Muscle layer of colon (tissue), 2 donors: Measurements from ENCODE around the gene C1QTNF6.

Experiments
- H3K27ac ChIP-seq: one replicate; pipeline ENCODE4 v1.7.0; 2013; ENCODE audit warnings: low read depth, mild to moderate bottlenecking, low read length, moderate library complexity
- H3K27me3 ChIP-seq, 2 donors: one replicate each; pipeline ENCODE4 v1.7.0; 2013; ENCODE audit warnings: low read length in 2 of 2, mild to moderate bottlenecking in 2 of 2; ENCODE audit not compliant: insufficient read depth in 2 of 2, control insufficient read depth in 1 of 2
- H3K36me3 ChIP-seq: one replicate; pipeline ENCODE4 v1.7.0; 2013; ENCODE audit warnings: mild to moderate bottlenecking, low read length; ENCODE audit not compliant: insufficient read depth
- H3K4me1 ChIP-seq: one replicate; pipeline ENCODE4 v1.7.0; 2013; ENCODE audit warnings: mild to moderate bottlenecking, low read length; ENCODE audit not compliant: insufficient read depth
- H3K4me3 ChIP-seq, 2 donors: one replicate each; pipeline ENCODE4 v1.7.0; 2013; ENCODE audit warnings: low read length in 2 of 2, low read depth in 1 of 2, mild to moderate bottlenecking in 1 of 2, moderate library complexity in 1 of 2
- H3K9ac ChIP-seq: one replicate; pipeline ENCODE4 v1.7.0; 2013; ENCODE audit warnings: low read length
- H3K9me3 ChIP-seq: one replicate; pipeline ENCODE4 v1.7.0; 2013; ENCODE audit warnings: mild to moderate bottlenecking, low read length
- donor health status: abdominal sarcoma.
- donor health status: Adenocarcinoma of cecum.

C1QTNF6 gene

GRCh38 chr22:37148031-37148651, 39.9 kb downstream of the C1QTNF6 start:
- no peak overlapping the region for H3K27ac ChIP-seq

GRCh38 chr22:37147186-37147990, 40.7 kb downstream of the C1QTNF6 start:
- no peaks in the 10 kb centered on the region for H3K9me3 ChIP-seq
- no peak overlapping the region for H3K4me3 ChIP-seq
- peaks cover 0 to 12% of the 10 kb centered on the region in 2 donors for H3K27me3 ChIP-seq
- no peak overlapping the region for H3K9ac ChIP-seq
- H3K4me1 ChIP-seq, result no peaks in the 10 kb centered on the region
- H3K36me3 ChIP-seq, result no peaks in the 10 kb centered on the region
- no peak overlapping the region for H3K27ac ChIP-seq

More at GRCh38 chr22:37148031-37148651, 39.9 kb downstream of the C1QTNF6 start:
- peaks cover 0 to 12% of the 10 kb centered on the region in 2 donors for H3K27me3 ChIP-seq
- no peaks in the 10 kb centered on the region for H3K36me3 ChIP-seq
- H3K9ac ChIP-seq, result no peak overlapping the region
- H3K9me3 ChIP-seq, result no peaks in the 10 kb centered on the region
- no peak overlapping the region for H3K4me3 ChIP-seq
- H3K4me1 ChIP-seq, result no peaks in the 10 kb centered on the region

GRCh38 chr22:37146507-37147180, 41.4 kb downstream of the C1QTNF6 start:
- H3K36me3 ChIP-seq, result no peaks in the 10 kb centered on the region
- no peak overlapping the region for H3K4me3 ChIP-seq
- H3K9me3 ChIP-seq, result no peaks in the 10 kb centered on the region
- H3K4me1 ChIP-seq, result no peaks in the 10 kb centered on the region
- no peak overlapping the region for H3K27ac ChIP-seq
- no peak overlapping the region for H3K9ac ChIP-seq
- peaks cover 0 to 12% of the 10 kb centered on the region in 2 donors for H3K27me3 ChIP-seq

GRCh38 chr22:37146051-37146385, 42.0 kb downstream of the C1QTNF6 start:
- Histone ChIP-seq H3K27me3 (peaks cover 0 to 12% of the 10 kb centered on the region in 2 donors), H3K4me3 (no peak overlapping the region), H3K9me3 (no peaks in the 10 kb centered on the region), H3K9ac (no peak overlapping the region), H3K27ac (no peak overlapping the region), H3K36me3 (no peaks in the 10 kb centered on the region), H3K4me1 (no peaks in the 10 kb centered on the region)

- Histone ChIP-seq H3K4me3 (no peak overlapping the region), H3K27ac (no peak overlapping the region), H3K9ac (no peak overlapping the region)
Observed at GRCh38 chr22:37145180-37146050, 42.6 kb downstream of the C1QTNF6 start.

GRCh38 chr22:37144180-37144554, 43.9 kb downstream of the C1QTNF6 start:
- Histone ChIP-seq H3K4me1 (no peaks in the 10 kb centered on the region), H3K4me3 (no peak overlapping the region), H3K9me3 (no peaks in the 10 kb centered on the region), H3K27me3 (peaks cover 0 to 12% of the 10 kb centered on the region in 2 donors), H3K9ac (no peak overlapping the region), H3K27ac (no peak overlapping the region), H3K36me3 (no peaks in the 10 kb centered on the region)

More at GRCh38 chr22:37145180-37146050, 42.6 kb downstream of the C1QTNF6 start:
- Histone ChIP-seq H3K27me3 (peaks cover 0 to 12% of the 10 kb centered on the region in 2 donors), H3K4me1 (no peaks in the 10 kb centered on the region), H3K36me3 (no peaks in the 10 kb centered on the region), H3K9me3 (no peaks in the 10 kb centered on the region)

- Histone ChIP-seq H3K9ac (no peak overlapping the region), H3K4me1 (no peaks in the 10 kb centered on the region), H3K4me3 (no peak overlapping the region), H3K9me3 (no peaks in the 10 kb centered on the region), H3K27me3 (peaks cover 0 to 12% of the 10 kb centered on the region in 2 donors), H3K27ac (no peak overlapping the region), H3K36me3 (no peaks in the 10 kb centered on the region)
Observed at GRCh38 chr22:37141971-37142370, 46.1 kb downstream of the C1QTNF6 start.

GRCh38 chr22:37141476-37141875, 46.6 kb downstream of the C1QTNF6 start:
- Histone ChIP-seq H3K27me3 (peaks cover 0 to 12% of the 10 kb centered on the region in 2 donors), H3K9ac (no peak overlapping the region), H3K4me1 (no peaks in the 10 kb centered on the region), H3K27ac (no peak overlapping the region), H3K36me3 (no peaks in the 10 kb centered on the region), H3K4me3 (no peak overlapping the region), H3K9me3 (no peaks in the 10 kb centered on the region)

- Histone ChIP-seq H3K4me1 (no peaks in the 10 kb centered on the region), H3K9me3 (no peaks in the 10 kb centered on the region), H3K4me3 (no peak overlapping the region), H3K27ac (no peak overlapping the region), H3K9ac (no peak overlapping the region), H3K27me3 (peaks cover 0 to 12% of the 10 kb centered on the region in 2 donors), H3K36me3 (no peaks in the 10 kb centered on the region)
Observed at GRCh38 chr22:37140686-37141323, 47.2 kb downstream of the C1QTNF6 start.

- no peak overlapping the region for H3K27ac ChIP-seq
- H3K4me3 ChIP-seq, result no peak overlapping the region
- no peak overlapping the region for H3K9ac ChIP-seq
- peaks cover 0 to 5% of the 10 kb centered on the region in 2 donors for H3K27me3 ChIP-seq
- H3K9me3 ChIP-seq, result no peaks in the 10 kb centered on the region
- H3K36me3 ChIP-seq, result no peaks in the 10 kb centered on the region
- H3K4me1 ChIP-seq, result no peaks in the 10 kb centered on the region
Observed at GRCh38 chr22:37139762-37140161, 48.3 kb downstream of the C1QTNF6 start.
